ENCODE data around the gene SNX13. TPM values are rescaled to one million over a fixed set of nuclear protein-coding genes. Genes with fewer than 3 reads are reported as not detected.

The SNX13 gene
- total and polyA plus RNA-seq, 2 donors (not counting 3 experiments of a cell fraction or from before 2014, with no cell fraction given) = 6.1 to 28.5 TPM

DNA sequence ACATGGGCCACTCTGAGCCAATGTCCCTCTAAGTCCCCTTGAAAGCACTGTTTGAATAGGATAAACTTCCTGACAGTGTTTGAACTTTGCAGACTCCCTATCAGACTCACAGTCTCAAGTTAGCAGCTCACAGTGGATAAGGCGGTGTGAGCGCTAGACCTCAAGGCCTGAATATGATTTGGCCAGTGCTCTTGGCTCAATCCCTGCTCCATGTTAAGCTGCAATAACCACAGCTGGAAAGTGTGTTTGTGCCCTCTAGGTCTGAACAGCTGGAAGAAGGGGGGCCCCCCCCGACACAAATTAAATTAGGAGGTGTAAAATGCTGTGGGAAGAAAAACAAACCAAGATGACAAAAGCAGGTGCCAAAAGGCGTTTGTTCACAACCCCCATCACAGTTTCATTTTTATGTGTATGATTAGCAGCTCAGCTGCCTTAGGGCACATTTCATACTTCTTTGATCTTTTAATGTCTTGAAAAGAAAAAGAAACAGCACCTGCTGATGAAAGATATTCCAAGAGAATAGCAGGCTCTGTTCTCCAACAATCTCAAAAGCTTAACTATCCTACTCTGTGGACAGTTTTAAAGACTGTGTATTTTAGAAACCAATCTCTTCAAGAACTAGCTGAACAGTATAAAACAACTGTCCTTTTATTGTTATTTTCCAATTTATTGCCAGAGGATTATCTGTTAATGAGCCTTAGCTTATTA lies 167.6 kb downstream of the SNX13 start:
- no peak for FAIRE-seq
- intact Hi-C loops (cut with micrococcal nuclease) = no loop called here
- H3K9ac ChIP-seq (replicated peaks; ENCODE audit: extremely low read depth, insufficient read depth, low read length) = no peak overlapping the region
- H3K9me3 ChIP-seq (replicated peaks; ENCODE audit: control insufficient read depth, insufficient read depth, low read length) = no peaks in the 10 kb centered on the region
- H3K4me3 ChIP-seq (replicated peaks in 1 of 3; ENCODE audit: insufficient read depth in 1 of 3, low read depth in 1 of 3, low read length in 3 of 3) = no peak overlapping the region
- DNase-seq (ENCODE audit: low read depth, low spot score) = no peak
- H3K27me3 ChIP-seq (ENCODE audit: control insufficient read depth in 2 of 2, insufficient read depth in 2 of 2, low read length in 2 of 2) = no peaks in the 10 kb centered on the region
- ChIA-PET POLR2A (no interaction called here), CTCF (interaction anchor here (0.6 to 8.2 kb wide), 5 partner anchors 13 to 575 kb away, joined by 3 to 331 read pairs (median 3); no protein-coding TSS in a partner anchor)
- H4K20me1 ChIP-seq (replicated peaks; ENCODE audit: control insufficient read depth, extremely low read depth, insufficient read depth, low read length) = no peaks in the 10 kb centered on the region
- no peak overlapping the region for H3K4me2 ChIP-seq (ENCODE audit: insufficient read depth, low read length)
- dilution Hi-C loops (cut with MboI; ENCODE audit: extremely low pct_ligation_motif_present, low sequenced_read_pairs) = no loop called here
- H3K36me3 ChIP-seq (ENCODE audit: control insufficient read depth in 2 of 2, extremely low read depth in 1 of 2, insufficient read depth in 2 of 2, low read length in 2 of 2) = no peaks in the 10 kb centered on the region
- BruUV-seq (replicated peaks) = no TSS peak
- H3K9me1 ChIP-seq (replicated peaks; ENCODE audit: control insufficient read depth, extremely low read depth, insufficient read depth, low read length) = no peaks in the 10 kb centered on the region
- no peaks in the 10 kb centered on the region for H3K79me2 ChIP-seq (ENCODE audit: control insufficient read depth, insufficient read depth, low read length)
- H3K27ac ChIP-seq (ENCODE audit: insufficient read depth, low read depth, low read length) = no peak overlapping the region
- H2AFZ ChIP-seq (ENCODE audit: low read depth, low read length) = no peak overlapping the region
- H3K4me1 ChIP-seq (ENCODE audit: control insufficient read depth, extremely low read depth, insufficient read depth, low read length) = no peaks in the 10 kb centered on the region
- TF ChIP-seq GATA2 (IDR thresholded peaks at IDR 0.05; ENCODE audit: insufficient read depth, insufficient read length, low read depth, low read length) (no peak), EZH2 (IDR thresholded peaks at IDR 0.05; ENCODE audit: borderline replicate concordance, low read depth, low read length, severe bottlenecking) (no peak), FOS (IDR thresholded peaks at IDR 0.05; ENCODE audit: borderline replicate concordance, insufficient read depth, low read length) (no peak), POLR2A (IDR thresholded peaks at IDR 0.05; ENCODE audit: low read depth, low read length) (no peak), JUN (IDR thresholded peaks at IDR 0.05; ENCODE audit: borderline replicate concordance, insufficient read depth, insufficient read length, low read depth) (no peak), MYC (IDR thresholded peaks at IDR 0.05; ENCODE audit: low read depth, low read length) (no peak), POLR2AphosphoS5 (IDR thresholded peaks at IDR 0.05; ENCODE audit: insufficient read depth, low read depth, low read length) (no peak)
- TF ChIP-seq, protein P1, sequence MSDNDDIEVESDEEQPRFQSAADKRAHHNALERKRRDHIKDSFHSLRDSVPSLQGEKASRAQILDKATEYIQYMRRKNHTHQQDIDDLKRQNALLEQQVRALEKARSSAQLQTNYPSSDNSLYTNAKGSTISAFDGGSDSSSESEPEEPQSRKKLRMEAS (IDR thresholded peaks at IDR 0.05; ENCODE audit: insufficient read depth, insufficient read length) = no peak
- TF ChIP-seq, protein P2, sequence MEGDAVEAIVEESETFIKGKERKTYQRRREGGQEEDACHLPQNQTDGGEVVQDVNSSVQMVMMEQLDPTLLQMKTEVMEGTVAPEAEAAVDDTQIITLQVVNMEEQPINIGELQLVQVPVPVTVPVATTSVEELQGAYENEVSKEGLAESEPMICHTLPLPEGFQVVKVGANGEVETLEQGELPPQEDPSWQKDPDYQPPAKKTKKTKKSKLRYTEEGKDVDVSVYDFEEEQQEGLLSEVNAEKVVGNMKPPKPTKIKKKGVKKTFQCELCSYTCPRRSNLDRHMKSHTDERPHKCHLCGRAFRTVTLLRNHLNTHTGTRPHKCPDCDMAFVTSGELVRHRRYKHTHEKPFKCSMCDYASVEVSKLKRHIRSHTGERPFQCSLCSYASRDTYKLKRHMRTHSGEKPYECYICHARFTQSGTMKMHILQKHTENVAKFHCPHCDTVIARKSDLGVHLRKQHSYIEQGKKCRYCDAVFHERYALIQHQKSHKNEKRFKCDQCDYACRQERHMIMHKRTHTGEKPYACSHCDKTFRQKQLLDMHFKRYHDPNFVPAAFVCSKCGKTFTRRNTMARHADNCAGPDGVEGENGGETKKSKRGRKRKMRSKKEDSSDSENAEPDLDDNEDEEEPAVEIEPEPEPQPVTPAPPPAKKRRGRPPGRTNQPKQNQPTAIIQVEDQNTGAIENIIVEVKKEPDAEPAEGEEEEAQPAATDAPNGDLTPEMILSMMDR (IDR thresholded peaks at IDR 0.05; ENCODE audit: extremely low read depth in 1 of 2, insufficient read depth in 1 of 2, low read depth in 1 of 2, low read length in 2 of 2) = no peak
